ENCODE data around the gene ZNF536. TPM values are rescaled to one million over a fixed set of nuclear protein-coding genes. Genes with fewer than 3 reads are reported as not detected.

ZNF536 gene
- total and polyA plus RNA-seq, 5 experiments from 2014 or later, result not detected

DNA sequence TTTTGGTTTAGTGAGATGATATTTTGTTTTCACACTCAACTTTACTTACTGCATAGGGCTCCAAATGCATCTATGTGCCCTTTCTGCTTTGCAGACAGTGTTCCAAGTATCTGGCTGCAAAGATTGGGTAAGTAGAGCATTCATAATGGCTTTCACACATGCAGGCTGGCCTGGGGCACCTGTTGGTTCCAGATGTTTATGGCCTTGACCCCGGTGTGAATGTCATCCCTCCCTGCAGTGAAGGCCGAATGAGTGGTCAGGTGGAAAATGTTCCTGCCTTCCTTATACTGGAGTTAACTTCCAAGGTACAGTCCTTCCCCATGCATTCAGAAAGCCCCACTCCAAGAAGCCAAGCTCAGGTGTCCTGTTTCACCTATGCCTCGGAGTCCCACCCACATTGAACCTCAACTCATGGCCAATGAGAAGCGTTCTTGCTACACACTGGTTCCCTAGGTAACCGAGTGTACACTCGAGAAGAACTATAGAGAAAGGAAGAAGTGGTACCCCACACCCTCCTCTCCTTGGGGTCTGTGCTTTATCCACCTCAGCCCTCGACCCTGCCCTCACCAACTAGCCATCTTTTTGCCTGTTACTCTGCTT lies 23.0 kb upstream of the ZNF536 start:
- peaks cover 0 to 4% (median 0%) of the 10 kb centered on the region in 9 donors for H3K9me3 Mint-ChIP-seq
- POLR2A ChIA-PET, result no interaction called here
- H3K4me3 Mint-ChIP-seq, result no peak overlapping the region
- H3K4me1 Mint-ChIP-seq, result no peaks in the 10 kb centered on the region
- no peak for ATAC-seq
- DNase-seq, result no peak
- peaks cover 0 to 22% (median 5%) of the 10 kb centered on the region in 5 donors for H3K27me3 Mint-ChIP-seq
- no peaks in the 10 kb centered on the region for H3K36me3 Mint-ChIP-seq
- H3K27ac Mint-ChIP-seq, result no peak overlapping the region

DNA sequence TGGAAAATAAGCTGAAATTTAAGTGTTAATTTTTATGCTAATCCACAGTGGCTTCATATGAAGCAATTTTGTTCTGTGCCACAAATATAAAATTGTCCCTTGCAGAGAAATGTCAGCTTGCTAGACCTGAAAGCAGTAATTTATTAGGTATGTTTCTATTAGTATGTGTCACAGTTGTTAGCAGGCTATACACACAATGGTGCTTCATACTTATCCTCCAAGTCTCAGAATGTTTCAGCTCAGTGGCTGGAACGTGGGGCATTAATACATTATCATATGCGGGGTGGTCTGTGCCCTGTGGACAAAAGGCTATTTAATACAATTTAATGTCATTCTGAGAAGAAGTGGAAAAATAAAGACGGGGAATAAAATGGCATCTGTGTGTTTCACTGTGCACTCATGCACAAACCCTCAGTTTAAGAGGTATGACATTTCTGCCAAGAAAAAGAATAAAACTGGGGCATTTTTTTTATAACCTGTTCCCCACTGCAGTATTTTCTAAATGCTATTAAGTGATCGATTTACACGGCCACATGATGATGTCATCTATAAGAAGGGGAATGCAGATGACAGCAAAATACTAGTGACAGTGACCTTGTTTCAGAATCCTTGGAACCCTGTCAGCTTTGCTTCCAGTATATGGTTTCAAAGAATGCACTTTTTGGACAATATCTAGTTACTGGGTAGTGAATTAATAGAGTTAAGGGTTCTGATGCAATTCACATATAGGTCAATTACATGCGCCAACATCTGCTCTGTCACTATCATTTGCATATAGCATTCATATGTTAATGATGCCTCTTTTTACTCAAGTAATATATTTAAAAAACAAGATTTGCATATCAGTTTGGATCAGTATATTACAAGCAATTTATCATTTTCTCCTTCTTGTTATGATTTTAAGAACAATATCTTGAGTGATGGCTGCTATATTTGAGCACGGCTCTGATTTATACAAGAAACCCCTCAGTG lies 21.2 kb upstream of the ZNF536 start:
- no peak overlapping the region for H3K4me3 Mint-ChIP-seq
- H3K27ac Mint-ChIP-seq, result no peak overlapping the region
- H3K9me3 Mint-ChIP-seq, result peaks cover 0 to 4% (median 0%) of the 10 kb centered on the region in 9 donors
- POLR2A ChIA-PET, result no interaction called here
- DNase-seq (no peak), ATAC-seq (no peak)
- no peaks in the 10 kb centered on the region for H3K36me3 Mint-ChIP-seq
- peaks cover 2 to 22% (median 5%) of the 10 kb centered on the region in 5 donors for H3K27me3 Mint-ChIP-seq
- H3K4me1 Mint-ChIP-seq, result no peaks in the 10 kb centered on the region

DNA sequence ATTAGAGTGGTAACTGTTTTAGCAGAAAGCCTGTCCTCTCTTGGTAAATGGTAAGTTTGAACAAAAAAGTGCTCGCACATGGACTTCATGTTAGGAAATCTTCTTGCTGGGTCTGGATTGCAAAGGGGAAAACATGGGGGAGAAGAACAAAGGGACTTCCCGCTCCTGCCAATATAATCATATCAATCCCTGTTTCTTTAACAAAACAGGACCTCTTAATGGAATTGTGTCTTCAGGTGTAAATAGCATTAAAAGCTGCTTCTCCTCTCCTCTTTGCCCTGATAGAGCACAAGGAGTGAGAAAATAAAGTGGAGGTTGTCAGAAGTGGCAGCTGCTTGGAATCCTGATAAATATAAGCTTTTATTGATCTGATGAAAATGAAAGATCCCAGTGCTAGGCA lies 20.4 kb upstream of the ZNF536 start:
- Mint-ChIP-seq H3K4me1 (no peaks in the 10 kb centered on the region), H3K9me3 (peaks cover 0 to 1% (median 0%) of the 10 kb centered on the region in 9 donors), H3K36me3 (no peaks in the 10 kb centered on the region), H3K27me3 (peaks cover 2 to 30% (median 6%) of the 10 kb centered on the region in 5 donors), H3K27ac (no peak overlapping the region), H3K4me3 (no peak overlapping the region)
- no peak for ATAC-seq
- DNase-seq, result no peak
- POLR2A ChIA-PET, result no interaction called here

- Mint-ChIP-seq H3K4me1 (no peaks in the 10 kb centered on the region), H3K9me3 (no peaks in the 10 kb centered on the region), H3K36me3 (no peaks in the 10 kb centered on the region), H3K27me3 (peaks cover 2 to 37% (median 10%) of the 10 kb centered on the region in 5 donors), H3K27ac (no peak overlapping the region), H3K4me3 (no peak overlapping the region)
- DNase-seq, result no peak
- POLR2A ChIA-PET, result no interaction called here
- ATAC-seq, result no peak
These were observed 18.7 kb upstream of the ZNF536 start for GRCh38 chr19:30353394-30353945.

DNA sequence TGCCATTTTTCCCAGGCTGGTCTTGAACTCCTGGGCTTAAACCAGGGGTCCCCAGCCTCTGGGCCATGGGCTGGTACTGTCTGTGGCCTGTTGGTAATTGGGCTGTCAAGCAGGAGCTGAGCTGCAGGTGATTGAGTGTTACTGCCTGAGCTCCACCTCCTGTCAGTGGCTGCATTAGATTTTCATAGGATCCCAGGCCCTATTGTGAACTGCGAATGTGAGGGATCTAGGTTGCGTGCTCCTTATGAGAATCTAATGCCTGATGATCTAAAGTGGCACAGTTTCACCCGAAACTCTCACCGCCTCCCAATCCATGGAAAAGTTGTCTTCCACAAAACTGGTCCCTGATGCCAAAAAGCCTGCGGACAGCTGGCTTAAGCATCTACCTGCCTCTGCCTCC lies 16.6 kb upstream of the ZNF536 start:
- ATAC-seq (no peak), DNase-seq (no peak)
- Mint-ChIP-seq H3K4me1 (peaks cover 0 to 8% (median 3%) of the 10 kb centered on the region in 4 donors), H3K9me3 (no peaks in the 10 kb centered on the region), H3K36me3 (no peaks in the 10 kb centered on the region), H3K4me3 (no peak overlapping the region), H3K27me3 (peaks cover 6 to 57% (median 16%) of the 10 kb centered on the region in 5 donors), H3K27ac (no peak overlapping the region)
- POLR2A ChIA-PET, result no interaction called here

GRCh38 chr19:30356951-30357579 lies 15.1 kb upstream of the ZNF536 start:
- POLR2A ChIA-PET, result no interaction called here

DNA sequence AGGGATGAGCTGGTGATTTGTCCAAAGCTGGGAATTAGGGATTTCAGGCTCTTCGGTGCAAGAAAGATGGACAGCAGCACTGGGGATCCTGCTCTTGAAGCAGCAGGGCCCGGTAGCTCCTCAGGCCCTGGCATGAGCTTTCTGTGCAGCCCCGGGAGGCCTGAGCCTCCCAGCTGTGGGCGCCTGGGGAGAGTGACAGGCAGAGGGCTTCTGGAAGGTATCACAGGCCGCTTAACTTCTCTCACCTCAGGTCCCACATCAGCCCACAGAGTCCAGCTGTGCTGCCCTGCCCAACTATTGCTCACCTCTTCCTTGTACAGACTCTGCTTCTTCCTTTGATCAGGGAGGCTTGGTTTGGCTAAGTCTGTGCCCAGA lies 14.6 kb upstream of the ZNF536 start:
- no peak for ATAC-seq
- no peak overlapping the region for H3K27ac Mint-ChIP-seq
- DNase-seq, result no peak
- H3K36me3 Mint-ChIP-seq, result no peaks in the 10 kb centered on the region
- no peak overlapping the region for H3K4me3 Mint-ChIP-seq
- H3K9me3 Mint-ChIP-seq, result peaks cover 0 to 1% (median 0%) of the 10 kb centered on the region in 9 donors
- POLR2A ChIA-PET, result no interaction called here
- H3K4me1 Mint-ChIP-seq, result peaks cover 0 to 13% (median 3%) of the 10 kb centered on the region in 4 donors
- peaks cover 7 to 54% (median 19%) of the 10 kb centered on the region in 5 donors for H3K27me3 Mint-ChIP-seq

More at GRCh38 chr19:30356951-30357579, 15.1 kb upstream of the ZNF536 start:
- Mint-ChIP-seq H3K36me3 (no peaks in the 10 kb centered on the region), H3K4me1 (peaks cover 0 to 13% (median 3%) of the 10 kb centered on the region in 4 donors), H3K27me3 (peaks cover 7 to 59% (median 19%) of the 10 kb centered on the region in 5 donors), H3K9me3 (peaks cover 0 to 1% (median 0%) of the 10 kb centered on the region in 9 donors), H3K27ac (no peak overlapping the region), H3K4me3 (no peak overlapping the region)
- no peak for ATAC-seq
- DNase-seq, result no peak

GRCh38 chr19:30358319-30358718 lies 13.9 kb upstream of the ZNF536 start:
- ATAC-seq (no peak), DNase-seq (no peak)
- Mint-ChIP-seq H3K27me3 (peaks cover 7 to 53% (median 25%) of the 10 kb centered on the region in 5 donors), H3K36me3 (no peaks in the 10 kb centered on the region), H3K4me3 (no peak overlapping the region), H3K27ac (no peak overlapping the region), H3K9me3 (peaks cover 0 to 1% (median 0%) of the 10 kb centered on the region in 9 donors), H3K4me1 (peaks cover 0 to 13% (median 3%) of the 10 kb centered on the region in 4 donors)
- POLR2A ChIA-PET, result no interaction called here

DNA sequence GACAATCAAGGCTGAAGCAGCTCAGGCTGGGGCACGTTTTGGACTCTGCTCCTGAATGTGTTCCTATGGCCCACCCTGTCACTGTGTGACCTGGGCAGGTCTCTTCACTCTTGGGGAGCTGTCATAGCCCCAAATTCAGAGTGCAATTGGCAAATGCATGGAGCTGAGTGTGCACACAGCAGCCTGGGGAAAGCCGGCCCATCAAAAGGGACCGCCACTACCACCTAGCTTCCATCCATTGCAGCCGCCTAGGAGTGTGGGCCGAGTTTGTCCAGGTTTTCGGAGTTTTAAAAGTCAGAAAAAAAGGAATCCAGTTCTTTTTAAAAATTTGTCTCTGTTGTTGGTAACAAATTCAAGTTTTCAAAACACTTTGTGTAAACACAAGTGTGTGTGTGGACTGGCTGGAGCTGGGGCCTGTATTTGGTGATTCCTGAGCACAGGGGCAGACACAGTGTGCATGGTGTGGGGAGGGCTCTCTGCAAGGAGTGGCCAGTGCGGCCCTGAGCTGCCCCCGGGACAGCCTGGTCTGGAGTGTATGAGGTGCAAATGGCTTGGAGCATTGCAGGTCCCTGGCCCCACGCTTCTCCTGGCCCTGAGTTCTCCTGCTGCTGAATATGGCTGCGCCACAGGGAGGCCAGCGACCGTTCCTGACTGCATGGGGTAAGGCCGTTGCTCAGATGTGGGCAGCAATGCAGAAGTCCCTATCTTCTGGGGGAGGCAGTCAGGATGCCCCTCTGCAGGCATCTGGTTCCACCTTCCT lies 13.2 kb upstream of the ZNF536 start:
- POLR2A ChIA-PET, result no interaction called here
- Mint-ChIP-seq H3K4me3 (no peak overlapping the region), H3K27me3 (peaks cover 11 to 58% (median 28%) of the 10 kb centered on the region in 5 donors), H3K4me1 (peaks cover 0 to 13% (median 3%) of the 10 kb centered on the region in 4 donors), H3K9me3 (peaks cover 0 to 1% (median 0%) of the 10 kb centered on the region in 9 donors), H3K36me3 (no peaks in the 10 kb centered on the region), H3K27ac (no peak overlapping the region)
- ATAC-seq (no peak), DNase-seq (no peak)

DNA sequence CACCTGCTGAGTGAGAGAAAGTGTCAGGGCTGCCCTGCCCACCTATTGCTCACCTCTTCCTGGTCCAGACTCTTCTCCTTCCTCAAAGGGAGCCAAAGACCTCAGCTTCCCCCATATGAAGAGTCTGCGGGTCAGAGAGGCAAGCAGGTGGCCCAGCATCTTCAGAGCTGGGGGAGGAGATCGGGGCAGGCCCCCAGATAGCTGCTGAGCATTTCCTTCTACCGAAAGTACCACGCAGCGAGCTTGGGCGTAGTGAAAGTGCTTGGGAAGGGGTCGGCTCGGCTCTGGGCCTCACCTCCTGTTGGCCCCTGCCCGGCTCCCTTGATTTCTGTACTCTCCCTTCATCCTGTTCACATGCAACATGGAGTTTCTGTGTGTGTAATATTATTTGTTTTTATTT lies 12.2 kb upstream of the ZNF536 start:
- Mint-ChIP-seq H3K4me3 (no peak overlapping the region), H3K27me3 (peaks cover 10 to 59% (median 25%) of the 10 kb centered on the region in 5 donors), H3K9me3 (peaks cover 0 to 1% (median 0%) of the 10 kb centered on the region in 9 donors), H3K36me3 (no peaks in the 10 kb centered on the region), H3K27ac (no peak overlapping the region), H3K4me1 (peaks cover 0 to 13% (median 3%) of the 10 kb centered on the region in 4 donors)
- POLR2A ChIA-PET, result no interaction called here
- no peak for DNase-seq
- ATAC-seq, result no peak

GRCh38 chr19:30360376-30361106 lies 11.6 kb upstream of the ZNF536 start:
- DNase-seq (no peak), ATAC-seq (no peak)
- Mint-ChIP-seq H3K9me3 (peaks cover 0 to 1% (median 0%) of the 10 kb centered on the region in 9 donors), H3K27me3 (peaks cover 9 to 59% (median 24%) of the 10 kb centered on the region in 5 donors), H3K4me1 (peaks cover 0 to 13% (median 3%) of the 10 kb centered on the region in 4 donors), H3K4me3 (no peak overlapping the region), H3K36me3 (no peaks in the 10 kb centered on the region), H3K27ac (no peak overlapping the region)
- POLR2A ChIA-PET, result no interaction called here

Data from naive thymus-derived CD8-positive, alpha-beta T cell (primary cell).